GM19452 (cell line): Measurements from ENCODE around the gene OR2A42.
"Not testable (repeated sequence)": the region's sequence is repeated elsewhere in the genome, so short reads cannot be mapped to it uniquely, and the experiment has no call there.

Experiments
- ATAC-seq: cut with Tn5 transposase; IDR thresholded peaks from one replicate; pipeline ENCODE4 v1.9.1; 2021; ENCODE audit not compliant: unreplicated experiment

OR2A42 gene

GRCh38 chr7:144239365-144239764 lies at the start of gene OR2A42:
TSS of gene OR2A42 (minus strand) at chr7:144239605. CDS start at chr7:144232843, 6,762 bp downstream.
- ATAC-seq, result not testable (repeated sequence)

- not testable (repeated sequence) for ATAC-seq
Observed at GRCh38 chr7:144287171-144287784, 47.9 kb upstream of the OR2A42 start.

- ATAC-seq, result not testable (repeated sequence)
Observed at GRCh38 chr7:144283716-144284115, 44.3 kb upstream of the OR2A42 start.

GRCh38 chr7:144282490-144282889 lies 43.1 kb upstream of the OR2A42 start:
- not testable (repeated sequence) for ATAC-seq

GRCh38 chr7:144281981-144282380 lies 42.6 kb upstream of the OR2A42 start:
- ATAC-seq, result not testable (repeated sequence)

- ATAC-seq, result not testable (repeated sequence)
Observed at GRCh38 chr7:144280010-144280409, 40.6 kb upstream of the OR2A42 start.

- ATAC-seq, result not testable (repeated sequence)
Observed at GRCh38 chr7:144275281-144275680, 35.9 kb upstream of the OR2A42 start.

GRCh38 chr7:144269188-144269587 lies 29.8 kb upstream of the OR2A42 start, which contains the start of gene CTAGE8:
TSS of gene CTAGE8 (minus strand) at chr7:144269288. CDS start at chr7:144269250, 38 bp downstream.
- not testable (repeated sequence) for ATAC-seq

GRCh38 chr7:144264692-144265091 lies 25.3 kb upstream of the OR2A42 start, which contains the start of gene OR2A7:
TSS of gene OR2A7 (minus strand) at chr7:144264792. CDS start at chr7:144259628, 5,164 bp downstream.
- ATAC-seq, result not testable (repeated sequence)

GRCh38 chr7:144262128-144262527 lies 22.7 kb upstream of the OR2A42 start:
- ATAC-seq, result not testable (repeated sequence)

GRCh38 chr7:144259067-144259466 lies 19.7 kb upstream of the OR2A42 start:
- not testable (repeated sequence) for ATAC-seq

- no peak for ATAC-seq
Observed at GRCh38 chr7:144256112-144256511, 16.7 kb upstream of the OR2A42 start.

GRCh38 chr7:144255471-144255897 lies 16.1 kb upstream of the OR2A42 start:
- ATAC-seq, result no peak

- not testable (repeated sequence) for ATAC-seq
Observed at GRCh38 chr7:144252307-144252706, 12.9 kb upstream of the OR2A42 start.

- ATAC-seq, result not testable (repeated sequence)
Observed at GRCh38 chr7:144247674-144248330, 8.4 kb upstream of the OR2A42 start.

GRCh38 chr7:144246967-144247366 lies 7.6 kb upstream of the OR2A42 start:
- ATAC-seq, result not testable (repeated sequence)

GRCh38 chr7:144245372-144245771 lies 6.0 kb upstream of the OR2A42 start:
- ATAC-seq, result not testable (repeated sequence)

- not testable (repeated sequence) for ATAC-seq
Observed at GRCh38 chr7:144238530-144239082, 799 bp downstream of the OR2A42 start.

- not testable (repeated sequence) for ATAC-seq
Observed at GRCh38 chr7:144233039-144233438, 6.4 kb downstream of the OR2A42 start.

- not testable (repeated sequence) for ATAC-seq
Observed at GRCh38 chr7:144231027-144231426, 8.4 kb downstream of the OR2A42 start.

- not testable (repeated sequence) for ATAC-seq
Observed at GRCh38 chr7:144228810-144229209, 10.6 kb downstream of the OR2A42 start.

GRCh38 chr7:144226866-144227265 lies 12.5 kb downstream of the OR2A42 start:
- not testable (repeated sequence) for ATAC-seq
